ENCODE results near the gene OOSP4B.

OOSP4B gene

DNA sequence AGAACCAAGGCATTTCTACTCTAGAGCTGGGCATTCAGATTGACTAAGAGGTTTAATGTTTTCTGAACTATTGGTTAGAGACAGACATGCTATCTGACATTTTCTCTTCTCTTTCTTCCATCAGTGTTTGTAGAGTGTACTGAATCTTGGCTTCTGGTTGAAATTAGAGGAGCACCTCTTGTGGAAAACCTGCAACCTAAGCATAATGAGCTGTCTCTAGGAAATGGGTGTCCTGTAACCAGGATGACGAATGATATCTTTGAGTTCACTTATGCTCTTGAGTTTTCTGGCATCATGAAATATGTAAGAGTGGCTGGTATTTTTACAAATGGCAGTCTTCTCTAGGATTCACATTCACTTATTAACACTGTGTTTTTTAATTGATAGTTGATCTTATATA, 33.8 kb upstream of the OOSP4B start:
- no peak for DNase-seq (ENCODE audit: extremely low read depth, insufficient read length)
- TF ChIP-seq, protein P1, sequence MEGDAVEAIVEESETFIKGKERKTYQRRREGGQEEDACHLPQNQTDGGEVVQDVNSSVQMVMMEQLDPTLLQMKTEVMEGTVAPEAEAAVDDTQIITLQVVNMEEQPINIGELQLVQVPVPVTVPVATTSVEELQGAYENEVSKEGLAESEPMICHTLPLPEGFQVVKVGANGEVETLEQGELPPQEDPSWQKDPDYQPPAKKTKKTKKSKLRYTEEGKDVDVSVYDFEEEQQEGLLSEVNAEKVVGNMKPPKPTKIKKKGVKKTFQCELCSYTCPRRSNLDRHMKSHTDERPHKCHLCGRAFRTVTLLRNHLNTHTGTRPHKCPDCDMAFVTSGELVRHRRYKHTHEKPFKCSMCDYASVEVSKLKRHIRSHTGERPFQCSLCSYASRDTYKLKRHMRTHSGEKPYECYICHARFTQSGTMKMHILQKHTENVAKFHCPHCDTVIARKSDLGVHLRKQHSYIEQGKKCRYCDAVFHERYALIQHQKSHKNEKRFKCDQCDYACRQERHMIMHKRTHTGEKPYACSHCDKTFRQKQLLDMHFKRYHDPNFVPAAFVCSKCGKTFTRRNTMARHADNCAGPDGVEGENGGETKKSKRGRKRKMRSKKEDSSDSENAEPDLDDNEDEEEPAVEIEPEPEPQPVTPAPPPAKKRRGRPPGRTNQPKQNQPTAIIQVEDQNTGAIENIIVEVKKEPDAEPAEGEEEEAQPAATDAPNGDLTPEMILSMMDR (IDR thresholded peaks at IDR 0.05; ENCODE audit: insufficient read depth, low read length, poor library complexity, severe bottlenecking) = no peak
- H3K4me3 ChIP-seq (replicated peaks; ENCODE audit: low read depth, low read length) = no peak overlapping the region

DNA sequence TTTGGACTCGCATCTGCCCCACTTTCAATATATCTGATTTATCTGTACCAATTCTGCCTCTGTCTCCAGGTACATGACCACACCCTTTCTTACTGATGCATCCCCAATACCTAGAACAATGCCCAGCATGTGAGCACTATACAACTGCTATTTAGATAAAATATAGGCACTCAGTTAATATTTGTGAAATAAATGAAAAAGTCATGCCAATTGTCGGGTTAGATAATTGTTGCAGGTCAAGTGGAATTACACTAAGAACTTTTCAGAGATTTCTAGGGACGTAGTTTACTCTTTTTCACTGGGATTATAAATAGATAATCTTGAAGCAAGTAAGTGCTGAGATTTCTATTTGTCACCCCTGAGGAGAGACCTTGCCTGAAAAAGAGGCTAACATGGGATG, 32.6 kb upstream of the OOSP4B start:
- no peaks in the 10 kb centered on the region for H3K36me3 ChIP-seq (ENCODE audit: control insufficient read depth, insufficient read depth, low read length)
- no peak overlapping the region for H3K4me3 ChIP-seq (replicated peaks; ENCODE audit: low read depth, low read length)
- no peak for DNase-seq (ENCODE audit: extremely low read depth, insufficient read length)
- TF ChIP-seq, protein P1 (IDR thresholded peaks at IDR 0.05; ENCODE audit: insufficient read depth, low read length, poor library complexity, severe bottlenecking) = no peak
- peaks cover 1% of the 10 kb centered on the region for H3K27me3 ChIP-seq (replicated peaks; ENCODE audit: control insufficient read depth, insufficient read depth, low read length)

More for the DNA sequence above, 33.8 kb upstream of the OOSP4B start:
- Histone ChIP-seq H3K36me3 (ENCODE audit: control insufficient read depth, insufficient read depth, low read length) (no peaks in the 10 kb centered on the region), H3K27me3 (replicated peaks; ENCODE audit: control insufficient read depth, insufficient read depth, low read length) (peaks cover 1% of the 10 kb centered on the region)

DNA sequence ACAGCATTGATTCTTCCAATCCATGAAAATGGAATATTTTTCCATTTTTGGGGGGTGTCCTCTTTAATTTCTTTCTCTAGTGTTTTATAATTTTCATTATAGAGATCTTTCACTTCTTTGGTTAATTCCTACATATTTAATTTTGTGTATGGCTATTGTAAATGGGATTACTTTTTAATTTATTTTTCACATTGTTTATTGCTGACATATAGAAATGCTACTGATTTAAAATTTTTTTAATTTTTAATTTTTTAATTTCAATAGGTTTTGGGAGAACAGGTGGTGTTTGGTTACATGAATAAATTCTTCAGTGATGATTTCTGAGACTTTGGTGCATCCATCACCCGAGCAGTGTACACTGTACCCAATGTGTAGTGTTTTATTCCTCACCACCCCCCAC, 26.6 kb upstream of the OOSP4B start:
- Histone ChIP-seq H3K27me3 (replicated peaks; ENCODE audit: control insufficient read depth, insufficient read depth, low read length) (no peaks in the 10 kb centered on the region), H3K36me3 (ENCODE audit: control insufficient read depth, insufficient read depth, low read length) (no peaks in the 10 kb centered on the region), H3K4me3 (replicated peaks; ENCODE audit: low read depth, low read length) (no peak overlapping the region)
- TF ChIP-seq, protein P1 (IDR thresholded peaks at IDR 0.05; ENCODE audit: insufficient read depth, low read length, poor library complexity, severe bottlenecking) = no peak
- DNase-seq (ENCODE audit: extremely low read depth, insufficient read length) = no peak

DNA sequence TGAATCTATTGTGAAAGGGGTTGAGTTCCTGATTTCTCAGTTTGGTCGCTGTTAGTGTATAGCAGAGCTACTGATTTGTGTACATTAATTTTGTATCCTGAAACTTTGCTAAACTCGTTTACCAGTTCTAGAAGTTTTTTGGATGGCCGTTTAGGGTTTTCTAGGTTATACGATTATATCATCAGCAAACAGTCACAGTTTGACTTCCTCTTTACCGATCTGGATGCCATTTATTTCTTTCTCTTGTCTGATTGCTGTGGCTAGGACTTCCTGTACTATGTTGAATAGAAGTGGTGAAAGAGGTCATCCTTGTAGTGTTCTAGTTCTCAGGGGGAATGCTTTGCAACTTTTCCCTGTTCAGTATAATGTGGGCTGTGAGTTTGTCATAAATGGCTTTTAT, 24.6 kb upstream of the OOSP4B start:
- no peaks in the 10 kb centered on the region for H3K27me3 ChIP-seq (replicated peaks; ENCODE audit: control insufficient read depth, insufficient read depth, low read length)
- no peak for DNase-seq (ENCODE audit: extremely low read depth, insufficient read length)
- H3K36me3 ChIP-seq (ENCODE audit: control insufficient read depth, insufficient read depth, low read length) = no peaks in the 10 kb centered on the region
- TF ChIP-seq, protein P1 (IDR thresholded peaks at IDR 0.05; ENCODE audit: insufficient read depth, low read length, poor library complexity, severe bottlenecking) = no peak
- no peak overlapping the region for H3K4me3 ChIP-seq (replicated peaks; ENCODE audit: low read depth, low read length)

DNA sequence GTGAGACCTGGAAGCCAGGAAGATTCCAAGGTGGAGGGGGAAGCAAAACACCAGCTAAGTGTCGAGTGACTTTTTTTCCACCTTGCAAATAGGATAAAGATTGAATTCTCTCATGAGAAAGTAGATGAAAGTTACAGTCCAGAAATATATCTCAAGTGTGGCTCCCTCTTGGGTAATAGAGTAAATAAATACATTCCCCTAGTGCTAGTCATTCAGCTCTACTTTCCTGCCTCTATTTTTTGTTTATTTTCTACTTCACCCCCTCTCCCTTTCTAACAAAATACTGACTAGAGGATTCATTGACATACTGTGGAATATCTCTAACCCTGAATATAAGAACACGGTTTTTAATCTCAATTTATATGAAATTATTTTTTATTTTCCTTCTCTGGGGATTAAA, 19.2 kb upstream of the OOSP4B start:
- TF ChIP-seq, protein P1 (IDR thresholded peaks at IDR 0.05; ENCODE audit: insufficient read depth, low read length, poor library complexity, severe bottlenecking) = no peak
- no peak for DNase-seq (ENCODE audit: extremely low read depth, insufficient read length)
- no peaks in the 10 kb centered on the region for H3K36me3 ChIP-seq (ENCODE audit: control insufficient read depth, insufficient read depth, low read length)
- H3K4me3 ChIP-seq (replicated peaks; ENCODE audit: low read depth, low read length) = no peak overlapping the region
- H3K27me3 ChIP-seq (replicated peaks; ENCODE audit: control insufficient read depth, insufficient read depth, low read length) = no peaks in the 10 kb centered on the region

DNA sequence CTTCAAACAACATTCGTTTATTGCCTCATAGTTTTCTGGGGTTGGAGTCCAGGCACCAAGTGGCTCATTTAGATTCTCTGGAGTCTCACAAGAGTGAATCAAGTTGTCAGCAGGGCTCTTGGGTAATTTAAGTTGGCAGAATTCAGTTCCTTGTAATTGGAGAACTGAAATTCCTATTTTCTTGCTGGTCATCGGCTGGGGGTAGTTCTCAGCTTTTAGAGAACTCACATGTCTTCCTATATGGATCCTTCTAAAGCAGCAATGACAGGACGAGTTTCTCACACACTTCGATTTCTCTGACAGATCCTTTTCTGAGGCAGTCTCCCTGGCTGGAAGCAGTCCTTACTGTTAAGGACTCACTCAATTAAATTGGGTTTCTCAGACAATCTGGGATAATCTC, 17.3 kb upstream of the OOSP4B start:
- DNase-seq (ENCODE audit: extremely low read depth, insufficient read length) = no peak
- H3K27me3 ChIP-seq (replicated peaks; ENCODE audit: control insufficient read depth, insufficient read depth, low read length) = no peaks in the 10 kb centered on the region
- no peak overlapping the region for H3K4me3 ChIP-seq (replicated peaks; ENCODE audit: low read depth, low read length)
- H3K36me3 ChIP-seq (ENCODE audit: control insufficient read depth, insufficient read depth, low read length) = no peaks in the 10 kb centered on the region
- TF ChIP-seq, protein P1 (IDR thresholded peaks at IDR 0.05; ENCODE audit: insufficient read depth, low read length, poor library complexity, severe bottlenecking) = no peak
